Neural progenitor cell (in vitro differentiated cells): ENCODE measurements around the gene HPRT1. TPM values are rescaled to one million over a fixed set of nuclear protein-coding genes. Genes with fewer than 3 reads are reported as not detected.

Source experiments
- DNase-seq: peaks from one replicate; pipeline ENCODE4 v3.0.0-alpha.2; 2016; ENCODE audit warnings: low spot score
- H2AFZ ChIP-seq: fragments of 200-600 bp; sonication (generic); replicated peaks from 2 replicates; pipeline ENCODE4 v1.6.1; 2016; ENCODE audit warnings: antibody characterized with exemption
- H3F3A ChIP-seq: fragments of 200-600 bp; sonication (generic); 2 replicates; pipeline ENCODE4 v1.6.1; 2016; ENCODE audit warnings: antibody characterized with exemption, low read depth
- H3K27ac ChIP-seq: fragments of 200-600 bp; sonication (generic); 2 replicates; pipeline ENCODE4 v1.5.1; 2016; ENCODE audit warnings: mild to moderate bottlenecking
- H3K27me3 ChIP-seq: fragments of 200-600 bp; sonication (generic); 2 replicates; pipeline ENCODE4 v1.6.1; 2016; ENCODE audit warnings: mild to moderate bottlenecking, moderate library complexity
- H3K36me3 ChIP-seq: fragments of 200-600 bp; sonication (generic); 2 replicates; pipeline ENCODE4 v1.5.1; 2016
- H3K4me1 ChIP-seq: fragments of 200-600 bp; sonication (generic); 2 replicates; pipeline ENCODE4 v1.6.1; 2016; ENCODE audit warnings: mixed run types
- H3K4me2 ChIP-seq: fragments of 200-600 bp; sonication (generic); 2 replicates; pipeline ENCODE4 v1.6.1; 2016
- H3K4me3 ChIP-seq: fragments of 200-600 bp; sonication (generic); 2 replicates; pipeline ENCODE4 v1.5.1; 2016
- H3K79me2 ChIP-seq: fragments of 200-600 bp; sonication (generic); 2 replicates; pipeline ENCODE4 v1.6.1; 2016; ENCODE audit warnings: low read depth
- H3K9ac ChIP-seq: fragments of 200-600 bp; sonication (generic); 2 replicates; pipeline ENCODE4 v1.6.1; 2016
- H3K9me3 ChIP-seq: fragments of 200-600 bp; sonication (generic); 2 replicates; pipeline ENCODE4 v1.5.1; 2016; ENCODE audit warnings: low read depth
- H4K20me1 ChIP-seq: fragments of 200-600 bp; sonication (generic); 2 replicates; pipeline ENCODE4 v1.6.1; 2016; ENCODE audit warnings: low read depth
- H3K27ac Mint-ChIP-seq: 3 replicates; pipeline ENCODE4 v1.8.0; 2021; ENCODE audit warnings: mixed read lengths
- H3K27me3 Mint-ChIP-seq: 2 replicates; pipeline ENCODE4 v1.8.0; 2022; ENCODE audit warnings: low read depth, mild to moderate bottlenecking, inconsistent platforms, moderate library complexity, mixed read lengths; ENCODE audit not compliant: insufficient read depth
- H3K36me3 Mint-ChIP-seq: 3 replicates; pipeline ENCODE4 v1.8.0; 2021; ENCODE audit warnings: mixed read lengths
- H3K4me1 Mint-ChIP-seq: 3 replicates; pipeline ENCODE4 v1.8.0; 2021; ENCODE audit warnings: mixed read lengths
- H3K4me3 Mint-ChIP-seq: 3 replicates; pipeline ENCODE4 v1.8.0; 2021; ENCODE audit warnings: mild to moderate bottlenecking, moderate library complexity, mixed read lengths
- H3K9me3 Mint-ChIP-seq: 3 replicates; pipeline ENCODE4 v1.8.0; 2020; ENCODE audit warnings: mixed read lengths
- CTCF ChIP-seq: fragments of 200-600 bp; sonication (generic); IDR thresholded peaks from 2 replicates; pipeline ENCODE4 v1.5.1; 2017; ENCODE audit warnings: antibody characterized with exemption, mild to moderate bottlenecking
- EZH2 ChIP-seq: fragments of 200-600 bp; sonication (generic); IDR thresholded peaks from 2 replicates; pipeline ENCODE4 v1.6.1; 2017; ENCODE audit warnings: antibody characterized with exemption, mild to moderate bottlenecking, moderate library complexity
- EZH2phosphoT487 ChIP-seq: fragments of 200-600 bp; sonication (generic); IDR thresholded peaks from 2 replicates; pipeline ENCODE4 v1.6.1; 2017; ENCODE audit warnings: antibody characterized with exemption
- total RNA-seq: library from RNA; depleted of rRNA; stranded (reverse); fragments of >200 nt; gene quantifications from 2 replicates; pipeline ENCODE4 v1.2.3, GENCODE V29; 2015; ENCODE audit warnings: low replicate concordance

Gene HPRT1
- total RNA-seq, 1 donor from 2014 or later = 20.9 TPM

- TF ChIP-seq CTCF = no peak
- TF ChIP-seq EZH2 = no peak
- TF ChIP-seq EZH2phosphoT487 = no peak
- Histone ChIP-seq H3K9ac (no peak overlapping the region), H4K20me1 (no peaks in the 10 kb centered on the region), H3F3A (no peaks in the 10 kb centered on the region), H3K4me2 (no peak overlapping the region), H3K36me3 (no peaks in the 10 kb centered on the region), H3K27ac (no peak overlapping the region), H3K79me2 (no peaks in the 10 kb centered on the region), H3K27me3 (no peaks in the 10 kb centered on the region), H3K4me1 (no peaks in the 10 kb centered on the region), H2AFZ (no peak overlapping the region), H3K9me3 (no peaks in the 10 kb centered on the region), H3K4me3 (no peak overlapping the region)
- Mint-ChIP-seq H3K36me3 (no peaks in the 10 kb centered on the region), H3K27ac (no peak overlapping the region), H3K4me3 (no peak overlapping the region), H3K9me3 (no peaks in the 10 kb centered on the region), H3K4me1 (peaks cover 32% of the 10 kb centered on the region), H3K27me3 (peaks cover 15% of the 10 kb centered on the region)
- no peak for DNase-seq
Observed at GRCh38 chrX:134537179-134537955, 77.4 kb downstream of the HPRT1 start.

- Histone ChIP-seq H3K4me3 (no peak overlapping the region), H3K4me2 (no peak overlapping the region), H3K36me3 (no peaks in the 10 kb centered on the region), H4K20me1 (no peaks in the 10 kb centered on the region), H3K9ac (no peak overlapping the region), H2AFZ (no peak overlapping the region), H3K9me3 (no peaks in the 10 kb centered on the region), H3K27ac (no peak overlapping the region), H3K4me1 (no peaks in the 10 kb centered on the region), H3F3A (no peaks in the 10 kb centered on the region), H3K79me2 (no peaks in the 10 kb centered on the region), H3K27me3 (no peaks in the 10 kb centered on the region)
- no peak for DNase-seq
- no peak for TF ChIP-seq EZH2phosphoT487
- TF ChIP-seq EZH2 = no peak
- no peak for TF ChIP-seq CTCF
- Mint-ChIP-seq H3K27me3 (peaks cover 15% of the 10 kb centered on the region), H3K4me1 (peaks cover 41% of the 10 kb centered on the region), H3K36me3 (no peaks in the 10 kb centered on the region), H3K27ac (no peak overlapping the region), H3K4me3 (peak overlapping the region; percentile 17), H3K9me3 (no peaks in the 10 kb centered on the region)
Observed at GRCh38 chrX:134538316-134538715, 78.4 kb downstream of the HPRT1 start.

- Mint-ChIP-seq H3K9me3 (no peaks in the 10 kb centered on the region), H3K4me3 (no peak overlapping the region), H3K4me1 (peaks cover 55% of the 10 kb centered on the region), H3K36me3 (peaks cover 3% of the 10 kb centered on the region), H3K27me3 (peaks cover 23% of the 10 kb centered on the region), H3K27ac (no peak overlapping the region)
- Histone ChIP-seq H3K27me3 (peaks cover 35% of the 10 kb centered on the region), H3K9ac (no peak overlapping the region), H3F3A (no peaks in the 10 kb centered on the region), H2AFZ (no peak overlapping the region), H3K9me3 (no peaks in the 10 kb centered on the region), H3K36me3 (no peaks in the 10 kb centered on the region), H3K4me1 (no peaks in the 10 kb centered on the region), H3K4me2 (no peak overlapping the region), H3K4me3 (no peak overlapping the region), H3K79me2 (no peaks in the 10 kb centered on the region), H4K20me1 (no peaks in the 10 kb centered on the region), H3K27ac (no peak overlapping the region)
- DNase-seq = no peak
- TF ChIP-seq CTCF (no peak), EZH2 (no peak), EZH2phosphoT487 (no peak)
Observed at GRCh38 chrX:134541906-134542305, 81.9 kb downstream of the HPRT1 start.
